NT2/D1 (cell line): ENCODE measurements around the gene EML6.

ENCODE experiments used
- YY1 ChIP-seq: IDR thresholded peaks from 2 replicates; pipeline ENCODE4 v1.6.1; 2011; ENCODE audit not compliant: insufficient read length, insufficient read depth
- ZNF274 ChIP-seq: IDR thresholded peaks from 2 replicates; pipeline ENCODE4 v1.6.1; 2011; ENCODE audit warnings: mild to moderate bottlenecking, low read depth, low read length

DNA sequence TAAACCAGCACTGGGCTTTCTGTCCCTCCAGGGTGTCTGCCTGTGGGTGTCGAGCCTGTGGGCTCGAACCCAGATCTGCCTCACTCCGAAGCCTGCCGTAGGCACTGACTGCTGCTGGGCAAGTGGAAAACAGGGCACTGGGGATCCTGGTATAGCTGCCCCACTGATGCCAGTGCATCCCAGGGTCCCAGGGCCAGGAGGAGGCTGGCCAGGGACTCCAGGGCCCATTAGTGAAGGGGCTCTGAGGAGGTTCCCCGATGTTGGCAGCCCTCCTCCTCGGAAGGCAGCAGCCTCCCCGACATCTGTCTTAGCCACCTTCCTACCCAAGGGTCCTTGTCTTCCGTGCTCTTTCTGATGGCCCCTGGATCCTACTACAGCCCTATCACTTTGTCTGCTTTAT lies 230.7 kb downstream of the EML6 start:
- TF ChIP-seq ZNF274 (no peak), YY1 (no peak)
